OCI-LY3 (cell line): ENCODE results near the gene TMEM266.

Source experiments
- CTCF ChIP-seq: fragments of 200-600, 300-600 bp; sonication (generic); IDR thresholded peaks from 2 replicates; pipeline ENCODE4 v1.5.1; 2014; ENCODE audit warnings: antibody characterized with exemption, low read length, low read depth
- EZH2phosphoT487 ChIP-seq: fragments of 200-600 bp; shearing (Covaris generic); IDR thresholded peaks from 2 replicates; pipeline ENCODE4 v1.6.1; 2018; ENCODE audit warnings: antibody characterized with exemption, mixed run types, low read depth

DNA sequence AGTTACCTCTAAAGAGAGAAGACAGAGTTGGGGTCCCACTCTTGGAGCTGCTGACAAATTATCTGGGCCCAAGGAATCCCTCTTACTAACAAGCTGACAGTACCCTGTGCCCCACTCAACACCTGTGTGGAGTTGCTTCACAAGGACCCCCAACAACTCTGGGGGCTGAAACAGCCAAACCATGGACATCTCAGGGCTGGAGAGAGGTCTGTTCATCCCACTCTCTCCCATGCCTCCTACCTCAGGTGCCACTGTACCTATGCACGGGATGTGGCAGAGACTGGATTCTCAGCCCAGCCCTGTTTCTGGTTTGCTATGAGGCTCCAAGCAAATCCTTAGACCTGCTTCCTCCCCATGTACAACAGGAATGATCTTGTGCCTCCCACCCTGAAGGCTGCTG, 149.7 kb downstream of the TMEM266 start:
- TF ChIP-seq CTCF: no peak
- no peak for TF ChIP-seq EZH2phosphoT487
